ENCODE measurements around the gene ZBTB2. TPM values are rescaled to one million over a fixed set of nuclear protein-coding genes. Genes with fewer than 3 reads are reported as not detected.
A peak's percentile ranks its signal among the peaks of the same experiment; 100 is the strongest.

ZBTB2 gene
- total RNA-seq, 4 donors from 2014 or later = 17.9 to 27.2 (median 25.9) TPM

DNA sequence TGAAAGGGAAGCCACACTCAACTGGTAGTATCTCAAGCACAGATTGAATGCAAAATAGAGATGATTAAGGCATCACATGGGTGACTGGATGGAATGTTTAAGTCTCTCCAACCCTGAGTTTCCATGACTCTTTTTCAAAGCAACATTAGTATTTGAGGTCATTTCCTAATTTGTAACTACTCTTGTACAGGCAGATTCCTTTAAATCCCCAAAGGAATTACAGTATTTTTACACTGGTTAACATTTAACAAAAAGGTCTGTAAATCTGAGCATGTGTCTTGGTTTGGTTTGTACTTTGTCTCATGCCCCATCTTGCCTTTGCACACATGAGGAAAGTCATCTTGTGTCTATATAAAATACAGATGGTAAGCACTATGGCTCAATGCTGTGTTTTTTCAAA, 45.4 kb upstream of the ZBTB2 start:
- Histone ChIP-seq H3K9me3 (no peaks in the 10 kb centered on the region), H3K4me3 (replicated peaks in 1 of 3) (no peak overlapping the region), H3K27ac (peak overlapping the region in 2 of 3 donors; percentile 13 to 18), H3K27me3 (no peaks in the 10 kb centered on the region), H3K36me3 (no peaks in the 10 kb centered on the region), H3K4me1 (peaks cover 21 to 38% of the 10 kb centered on the region in 2 donors)
- DNase-seq = no peak
- intact Hi-C loops (cut with DNase I) = no loop called here
- no peak for TF ChIP-seq POLR2A (IDR thresholded peaks at IDR 0.05)
- TF ChIP-seq, protein P1, sequence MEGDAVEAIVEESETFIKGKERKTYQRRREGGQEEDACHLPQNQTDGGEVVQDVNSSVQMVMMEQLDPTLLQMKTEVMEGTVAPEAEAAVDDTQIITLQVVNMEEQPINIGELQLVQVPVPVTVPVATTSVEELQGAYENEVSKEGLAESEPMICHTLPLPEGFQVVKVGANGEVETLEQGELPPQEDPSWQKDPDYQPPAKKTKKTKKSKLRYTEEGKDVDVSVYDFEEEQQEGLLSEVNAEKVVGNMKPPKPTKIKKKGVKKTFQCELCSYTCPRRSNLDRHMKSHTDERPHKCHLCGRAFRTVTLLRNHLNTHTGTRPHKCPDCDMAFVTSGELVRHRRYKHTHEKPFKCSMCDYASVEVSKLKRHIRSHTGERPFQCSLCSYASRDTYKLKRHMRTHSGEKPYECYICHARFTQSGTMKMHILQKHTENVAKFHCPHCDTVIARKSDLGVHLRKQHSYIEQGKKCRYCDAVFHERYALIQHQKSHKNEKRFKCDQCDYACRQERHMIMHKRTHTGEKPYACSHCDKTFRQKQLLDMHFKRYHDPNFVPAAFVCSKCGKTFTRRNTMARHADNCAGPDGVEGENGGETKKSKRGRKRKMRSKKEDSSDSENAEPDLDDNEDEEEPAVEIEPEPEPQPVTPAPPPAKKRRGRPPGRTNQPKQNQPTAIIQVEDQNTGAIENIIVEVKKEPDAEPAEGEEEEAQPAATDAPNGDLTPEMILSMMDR (IDR thresholded peaks at IDR 0.05) = no peak

DNA sequence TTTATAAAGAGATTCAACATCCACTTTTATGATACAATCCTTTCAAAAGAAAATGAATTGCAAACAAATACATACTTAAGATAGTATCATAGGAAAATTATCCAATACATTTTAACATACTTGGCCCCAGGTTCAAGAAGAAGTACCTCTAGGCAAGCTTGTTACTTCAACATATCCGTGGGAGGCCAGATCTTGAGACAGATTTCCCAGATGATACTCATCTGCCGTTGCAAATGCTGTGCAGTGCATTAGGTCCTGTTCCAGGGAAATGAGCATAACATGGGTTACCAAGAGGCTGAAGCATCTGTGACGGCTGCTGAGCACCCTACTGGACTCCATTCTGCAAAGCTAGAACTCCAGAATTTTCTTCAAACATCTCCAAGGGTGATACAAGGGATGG, 44.9 kb upstream of the ZBTB2 start:
- 59 to 74% methylated on average over 3 of the region's 3 CpGs for WGBS, 2 donors
- no peak for DNase-seq
- intact Hi-C loops (cut with DNase I) = no loop called here
- Histone ChIP-seq H3K9me3 (no peaks in the 10 kb centered on the region), H3K4me1 (peaks cover 20 to 33% of the 10 kb centered on the region in 2 donors), H3K36me3 (peaks cover 3% of the 10 kb centered on the region in 2 donors), H3K27me3 (no peaks in the 10 kb centered on the region), H3K4me3 (replicated peaks in 1 of 3) (no peak overlapping the region), H3K27ac (peak overlapping the region in 2 of 3 donors; percentile 13 to 18)
- TF ChIP-seq, protein P1 (IDR thresholded peaks at IDR 0.05) = no peak
- TF ChIP-seq POLR2A (IDR thresholded peaks at IDR 0.05) = no peak

DNA sequence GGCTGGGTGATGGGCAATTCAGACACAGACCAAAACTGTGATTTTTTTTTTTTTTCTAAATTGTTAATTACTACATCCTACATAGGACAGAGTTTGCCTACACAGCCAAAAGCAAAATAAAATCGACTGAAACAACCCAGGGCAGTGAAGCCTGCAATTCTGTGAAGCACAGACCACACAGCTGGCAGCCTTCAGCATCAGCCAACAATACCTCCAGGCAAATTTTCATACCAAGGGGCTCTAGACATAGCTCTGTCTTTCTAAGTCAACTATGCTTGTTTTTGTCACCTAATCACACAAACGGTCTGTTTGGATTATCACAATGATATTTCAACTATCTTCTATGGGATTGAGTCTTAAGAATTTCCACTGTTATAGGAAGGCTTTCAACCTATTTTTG, 43.0 kb upstream of the ZBTB2 start:
- intact Hi-C loops (cut with DNase I) = no loop called here
- peak overlapping the region; percentile 62 to 78 (median 71) for H3K27ac ChIP-seq
- TF ChIP-seq, protein P1 (IDR thresholded peaks at IDR 0.05) = no peak
- TF ChIP-seq POLR2A (IDR thresholded peaks at IDR 0.05) = no peak
- H3K4me3 ChIP-seq (replicated peaks in 1 of 3) = no peak overlapping the region
- peaks cover 12 to 13% of the 10 kb centered on the region in 2 donors for H3K36me3 ChIP-seq
- no peaks in the 10 kb centered on the region for H3K27me3 ChIP-seq
- WGBS, 2 donors = 17 to 18% methylated on average over 2 of the region's 2 CpGs
- peak; percentile 60 to 76 for DNase-seq
- peaks cover 20 to 26% of the 10 kb centered on the region in 2 donors for H3K4me1 ChIP-seq
- H3K9me3 ChIP-seq = no peaks in the 10 kb centered on the region

GRCh38 chr6:151432651-151433050, 41.3 kb upstream of the ZBTB2 start:
- WGBS, 2 donors = 81 to 84% methylated on average over 4 of the region's 4 CpGs
- H3K36me3 ChIP-seq = peaks cover 13 to 16% of the 10 kb centered on the region in 2 donors
- no peak for DNase-seq
- peaks cover 20 to 26% of the 10 kb centered on the region in 2 donors for H3K4me1 ChIP-seq
- TF ChIP-seq, protein P1 (IDR thresholded peaks at IDR 0.05) = no peak
- TF ChIP-seq POLR2A (IDR thresholded peaks at IDR 0.05) = no peak
- intact Hi-C loops (cut with DNase I) = no loop called here
- no peak overlapping the region for H3K4me3 ChIP-seq (replicated peaks in 1 of 3)
- no peaks in the 10 kb centered on the region for H3K27me3 ChIP-seq
- no peak overlapping the region for H3K27ac ChIP-seq
- H3K9me3 ChIP-seq = no peaks in the 10 kb centered on the region

DNA sequence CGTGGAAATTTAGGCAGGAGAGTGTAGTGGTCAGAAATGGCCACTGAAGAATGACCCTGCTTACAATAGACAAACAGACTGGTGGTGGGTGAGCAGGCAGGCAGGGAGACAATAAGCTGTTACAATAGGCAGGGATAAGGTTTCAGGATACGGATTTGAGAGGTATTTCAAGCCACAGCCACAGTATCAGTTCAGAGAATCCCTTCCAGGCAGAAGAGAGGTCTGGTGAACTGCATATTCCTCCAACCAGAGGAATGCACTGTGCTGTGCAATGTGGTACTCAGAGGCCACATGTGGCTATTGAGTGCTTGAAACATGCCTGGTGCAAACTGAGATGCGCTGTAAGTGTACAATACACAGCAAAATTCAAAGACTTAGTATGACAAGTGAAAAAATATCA, 40.0 kb upstream of the ZBTB2 start:
- no peaks in the 10 kb centered on the region for H3K9me3 ChIP-seq
- no peak overlapping the region for H3K27ac ChIP-seq
- intact Hi-C loops (cut with DNase I) = no loop called here
- H3K4me3 ChIP-seq (replicated peaks in 1 of 3) = no peak overlapping the region
- 93 to 99% methylated on average over 3 of the region's 3 CpGs for WGBS, 2 donors
- DNase-seq = no peak
- no peaks in the 10 kb centered on the region for H3K27me3 ChIP-seq
- H3K4me1 ChIP-seq = peaks cover 15 to 17% of the 10 kb centered on the region in 2 donors
- TF ChIP-seq, protein P1 (IDR thresholded peaks at IDR 0.05) = no peak
- TF ChIP-seq POLR2A (IDR thresholded peaks at IDR 0.05) = no peak
- H3K36me3 ChIP-seq = peaks cover 16 to 20% of the 10 kb centered on the region in 2 donors
